ENCODE measurements around the gene NSMF. TPM values are rescaled to one million over a fixed set of nuclear protein-coding genes. Genes with fewer than 3 reads are reported as not detected.
"Not testable (repeated sequence)": the region's sequence is repeated elsewhere in the genome, so short reads cannot be mapped to it uniquely, and the experiment has no call there.

NSMF gene
- total and polyA plus RNA-seq, 12 donors = 5.3 to 29.3 (median 10.9) TPM

- Histone ChIP-seq H3K4me3 (no peak overlapping the region), H3K36me3 (peaks cover 0 to 5% (median 0%) of the 10 kb centered on the region in 9 donors), H3K27me3 (peaks cover 0 to 6% (median 0%) of the 10 kb centered on the region in 7 donors), H3K9me3 (no peaks in the 10 kb centered on the region), H3K4me1 (peaks cover 12 to 72% (median 32%) of the 10 kb centered on the region in 9 donors), H3K27ac (peak overlapping the region; percentile 43 to 96 (median 86))
- intact Hi-C loops (cut with DNase I) = no loop called here
- WGBS, 2 donors = 80 to 81% methylated on average over 10 of the region's 10 CpGs
- DNase-seq (no peak), ATAC-seq (no peak)
- TF ChIP-seq CTCF (IDR thresholded peaks at IDR 0.05) = no peak
These were observed 46.7 kb downstream of the NSMF start for GRCh38 chr9:137412431-137412830.

GRCh38 chr9:137411645-137412380 lies 47.3 kb downstream of the NSMF start:
- TF ChIP-seq CTCF (IDR thresholded peaks at IDR 0.05) = no peak
- Histone ChIP-seq H3K36me3 (peaks cover 0 to 2% (median 0%) of the 10 kb centered on the region in 9 donors), H3K4me3 (peak overlapping the region in 7 of 10 donors; percentile 8 to 40 (median 30)), H3K27ac (peak overlapping the region; percentile 79 to 96 (median 86)), H3K4me1 (peaks cover 12 to 76% (median 36%) of the 10 kb centered on the region in 9 donors), H3K27me3 (peaks cover 0 to 12% (median 0%) of the 10 kb centered on the region in 7 donors), H3K9me3 (no peaks in the 10 kb centered on the region)
- ATAC-seq (peak; percentile 45 to 77 (median 64)), DNase-seq (peak; percentile 78 to 89)
- WGBS, 2 donors = 40 to 53% methylated on average over 27 of the region's 30 CpGs
- intact Hi-C loops (cut with DNase I) = no loop called here

- TF ChIP-seq CTCF (IDR thresholded peaks at IDR 0.05) = no peak
- Histone ChIP-seq H3K27ac (peak overlapping the region; percentile 60 to 88 (median 80)), H3K4me1 (peaks cover 16 to 76% (median 42%) of the 10 kb centered on the region in 9 donors), H3K9me3 (no peaks in the 10 kb centered on the region), H3K36me3 (no peaks in the 10 kb centered on the region), H3K27me3 (peaks cover 0 to 18% (median 0%) of the 10 kb centered on the region in 7 donors), H3K4me3 (peak overlapping the region in 7 of 10 donors; percentile 8 to 40 (median 30))
- 39 to 62% methylated on average over 17 of the region's 17 CpGs for WGBS, 2 donors
- intact Hi-C loops (cut with DNase I) = no loop called here
- DNase-seq (peak in 1 of 2 donors; percentile 36), ATAC-seq (peak in 6 of 8 donors; percentile 2 to 41 (median 18))
These were observed 47.9 kb downstream of the NSMF start for GRCh38 chr9:137411260-137411644.

GRCh38 chr9:137410891-137411249 lies 48.3 kb downstream of the NSMF start:
- 78 to 85% methylated on average over 15 of the region's 15 CpGs for WGBS, 2 donors
- intact Hi-C loops (cut with DNase I) = no loop called here
- no peak for TF ChIP-seq CTCF (IDR thresholded peaks at IDR 0.05)
- peak overlapping the region in 7 of 10 donors; percentile 8 to 40 (median 30) for H3K4me3 ChIP-seq
- H3K36me3 ChIP-seq = no peaks in the 10 kb centered on the region
- no peaks in the 10 kb centered on the region for H3K9me3 ChIP-seq
- H3K27me3 ChIP-seq = peaks cover 0 to 20% (median 0%) of the 10 kb centered on the region in 7 donors
- H3K4me1 ChIP-seq = peaks cover 18 to 76% (median 44%) of the 10 kb centered on the region in 9 donors
- DNase-seq = no peak
- H3K27ac ChIP-seq = peak overlapping the region; percentile 60 to 88 (median 80)
- peak in 1 of 8 donors; percentile 7 for ATAC-seq

GRCh38 chr9:137410236-137410890 lies 48.8 kb downstream of the NSMF start:
- H3K36me3 ChIP-seq; intact Hi-C loops (cut with DNase I); H3K9me3 ChIP-seq; ATAC-seq; DNase-seq: not testable (repeated sequence)
- 81 to 88% methylated on average over 16 to 18 of the region's 18 CpGs for WGBS, 2 donors
- Histone ChIP-seq H3K27ac (peak overlapping the region in 9 of 10 donors; percentile 60 to 88 (median 81)), H3K4me3 (peak overlapping the region in 2 of 10 donors; percentile 32 to 34), H3K27me3 (peaks cover 0 to 22% (median 0%) of the 10 kb centered on the region in 7 donors), H3K4me1 (peaks cover 18 to 76% (median 44%) of the 10 kb centered on the region in 9 donors)
